Liver (tissue), 9 donors: ENCODE data around the gene NDC80. TPM values are rescaled to one million over a fixed set of nuclear protein-coding genes. Genes with fewer than 3 reads are reported as not detected.

Source experiments
- DNase-seq: peaks from one replicate; pipeline ENCODE4 v3.0.0-alpha.2; 2017; ENCODE audit warnings: low spot score
- H3K27ac ChIP-seq, 2 donors: one replicate each; pipeline ENCODE4 v1.7.0; 2013; ENCODE audit warnings: inconsistent platforms in 2 of 2, low read length in 2 of 2, control low read depth in 1 of 2, low read depth in 1 of 2, mild to moderate bottlenecking in 1 of 2
- H3K27me3 ChIP-seq, 4 donors: one replicate each; pipeline versions ENCODE4 v1.6.1 to v1.7.0; 2013; ENCODE audit warnings: low read length in 3 of 4, inconsistent platforms in 1 of 4, mild to moderate bottlenecking in 1 of 4, moderate library complexity in 1 of 4; ENCODE audit not compliant: control insufficient read depth in 4 of 4, insufficient read depth in 4 of 4
- H3K36me3 ChIP-seq, 4 donors: one replicate each; pipeline versions ENCODE4 v1.6.1 to v1.7.0; 2013; ENCODE audit warnings: low read length in 3 of 4, mild to moderate bottlenecking in 3 of 4, low read depth in 1 of 4, moderate library complexity in 1 of 4; ENCODE audit not compliant: control insufficient read depth in 4 of 4, insufficient read depth in 3 of 4
- H3K4me1 ChIP-seq, 4 donors: one replicate each; pipeline versions ENCODE4 v1.6.1 to v1.7.0; 2013; ENCODE audit warnings: low read length in 3 of 4, mild to moderate bottlenecking in 3 of 4, moderate library complexity in 1 of 4; ENCODE audit not compliant: control insufficient read depth in 4 of 4, insufficient read depth in 4 of 4
- H3K4me3 ChIP-seq, 3 donors: one replicate each; pipeline versions ENCODE4 v1.6.1 to v1.7.0; 2013; ENCODE audit warnings: low read length in 3 of 3, control low read depth in 1 of 3, low read depth in 1 of 3, mild to moderate bottlenecking in 1 of 3
- H3K9ac ChIP-seq, 2 donors: one replicate each; pipeline ENCODE4 v1.7.0; 2013; ENCODE audit warnings: low read length in 2 of 2, mild to moderate bottlenecking in 2 of 2, moderate library complexity in 2 of 2, control low read depth in 1 of 2, low read depth in 1 of 2
- H3K9me3 ChIP-seq, 4 donors: one replicate each; pipeline versions ENCODE4 v1.6.1 to v1.7.0; 2013; ENCODE audit warnings: low read length in 3 of 4; ENCODE audit not compliant: control insufficient read depth in 4 of 4
- ATF3 ChIP-seq: IDR thresholded peaks from 2 replicates; pipeline ENCODE4 v1.6.1; 2016; ENCODE audit warnings: antibody characterized with exemption
- CTCF ChIP-seq: fragments of 150-350 bp; IDR thresholded peaks from 2 replicates; pipeline ENCODE4 v1.5.1; 2017; ENCODE audit warnings: improper control_type of control experiment, low read depth, low read length; ENCODE audit not compliant: missing input control
- EGR1 ChIP-seq, 2 donors: IDR thresholded peaks; 2 replicates each; pipeline ENCODE4 v1.6.1; 2016 to 2018; ENCODE audit warnings: antibody characterized with exemption in 2 of 2, low read depth in 2 of 2
- FOXA1 ChIP-seq: IDR thresholded peaks from 2 replicates; pipeline ENCODE4 v1.6.1; 2016; ENCODE audit warnings: antibody characterized with exemption
- FOXA2 ChIP-seq: IDR thresholded peaks from 2 replicates; pipeline ENCODE4 v1.6.1; 2016; ENCODE audit warnings: antibody characterized with exemption
- GABPA ChIP-seq, 2 donors: IDR thresholded peaks in 1 of 2; conservative IDR thresholded peaks in 1 of 2; 2 replicates each; pipeline ENCODE4 v1.6.1; 2016; ENCODE audit warnings: antibody characterized with exemption in 2 of 2, mild to moderate bottlenecking in 1 of 2, moderate library complexity in 1 of 2
- HNF4A ChIP-seq, 2 donors: conservative IDR thresholded peaks; 2 replicates each; pipeline ENCODE4 v1.6.1; 2016; ENCODE audit warnings: antibody characterized with exemption in 2 of 2, mild to moderate bottlenecking in 2 of 2
- HNF4G ChIP-seq: IDR thresholded peaks from 2 replicates; pipeline ENCODE4 v1.6.1; 2016; ENCODE audit warnings: antibody characterized with exemption
- JUND ChIP-seq, 2 donors: IDR thresholded peaks; 2 replicates each; pipeline ENCODE4 v1.6.1; 2016; ENCODE audit warnings: antibody characterized with exemption in 2 of 2
- MAX ChIP-seq: IDR thresholded peaks from 2 replicates; pipeline ENCODE4 v1.6.1; 2016; ENCODE audit warnings: antibody characterized with exemption
- NR2F2 ChIP-seq: IDR thresholded peaks from 2 replicates; pipeline ENCODE4 v1.6.1; 2016; ENCODE audit warnings: antibody characterized with exemption
- RAD21 ChIP-seq, 2 donors: IDR thresholded peaks; 2 replicates each; pipeline ENCODE4 v1.6.1; 2016; ENCODE audit warnings: antibody characterized with exemption in 2 of 2, mild to moderate bottlenecking in 2 of 2
- REST ChIP-seq: IDR thresholded peaks from 2 replicates; pipeline ENCODE4 v1.6.1; 2016; ENCODE audit warnings: antibody characterized with exemption, mild to moderate bottlenecking
- RXRA ChIP-seq, 2 donors: IDR thresholded peaks; 2 replicates each; pipeline ENCODE4 v1.6.1; 2017 to 2018; ENCODE audit warnings: antibody characterized with exemption in 2 of 2, mild to moderate bottlenecking in 1 of 2
- SP1 ChIP-seq: IDR thresholded peaks from 2 replicates; pipeline ENCODE4 v1.6.1; 2018; ENCODE audit warnings: antibody characterized with exemption, mild to moderate bottlenecking
- TAF1 ChIP-seq: conservative IDR thresholded peaks from 2 replicates; pipeline ENCODE4 v1.6.1; 2016; ENCODE audit warnings: antibody characterized with exemption, mild to moderate bottlenecking
- YY1 ChIP-seq: IDR thresholded peaks from 2 replicates; pipeline ENCODE4 v1.6.1; 2016; ENCODE audit warnings: antibody characterized with exemption, mild to moderate bottlenecking
- ZBTB33 ChIP-seq: IDR thresholded peaks from 2 replicates; pipeline ENCODE4 v1.6.1; 2016; ENCODE audit warnings: antibody characterized with exemption
- WGBS: extraction: QIAGEN DNeasy Blood & Tissue Kit; methylation state at CpG from one replicate; pipeline ENCODE4 v1.1.7; 2013; 5-methylcytosine and 5-hydroxymethylcytosine counted together
- polyA plus RNA-seq, 2 donors: library from polyadenylated mRNA; stranded (reverse) in 1 of 2; unstranded in 1 of 2; fragments of 200-250 nt in 1 of 2; fragments of >200 nt in 1 of 2; fragmentation: Nextera tagmentation in 1 of 2; extraction: Ambion mirVana in 1 of 2; gene quantifications; one replicate each; pipeline versions ENCODE4 v1.2.1 to v1.2.3, GENCODE V29; 2013 to 2015
- total RNA-seq, 2 donors: library from RNA; depleted of rRNA; stranded (reverse); fragments of >200 nt; gene quantifications; one replicate each; pipeline ENCODE4 v1.2.3, GENCODE V29; 2014
- donor health status: healthy.
- donor health status: healthy.
- donor health status: healthy.
- donor health status: healthy.
- donor health status: healthy.

The NDC80 gene
- total and polyA plus RNA-seq, 4 donors: 0.08 to 33.8 (median 1.0) TPM

- peaks cover 0 to 7% (median 0%) of the 10 kb centered on the region in 4 donors for H3K4me1 ChIP-seq
- WGBS: 90% methylated on average over 1 of the region's 1 CpG
Measured at GRCh38 chr18:2644535-2644934, 73.2 kb downstream of the NDC80 start.

More at GRCh38 chr18:2644535-2644934, 73.2 kb downstream of the NDC80 start:
- H3K36me3 ChIP-seq: no peaks in the 10 kb centered on the region
- H3K4me3 ChIP-seq: no peak overlapping the region
- H3K9me3 ChIP-seq: no peaks in the 10 kb centered on the region
- TF ChIP-seq ATF3 (no peak), EGR1 (IDR thresholded peaks at IDR 0.05; ENCODE audit: low read depth in 2 of 2) (no peak), HNF4G (no peak), GABPA (IDR thresholded peaks at IDR 0.05 in 1 of 2, conservative IDR thresholded peaks at IDR 0.05 in 1 of 2) (no peak), FOXA1 (no peak), FOXA2 (no peak), JUND (IDR thresholded peaks at IDR 0.05) (no peak), RAD21 (IDR thresholded peaks at IDR 0.05) (no peak), SP1 (no peak), TAF1 (no peak), ZBTB33 (no peak), YY1 (no peak), CTCF (no peak), REST (no peak), MAX (no peak), HNF4A (conservative IDR thresholded peaks at IDR 0.05) (no peak), NR2F2 (no peak), RXRA (IDR thresholded peaks at IDR 0.05) (no peak)
- H3K9ac ChIP-seq: no peak overlapping the region
- H3K27me3 ChIP-seq: no peaks in the 10 kb centered on the region
- H3K27ac ChIP-seq: no peak overlapping the region
- no peak for DNase-seq
